ENCODE measurements around the gene SFSWAP. TPM values are rescaled to one million over a fixed set of nuclear protein-coding genes. Genes with fewer than 3 reads are reported as not detected.

Gene SFSWAP
- total and polyA plus RNA-seq, 2 experiments from 2014 or later, result 21.4 to 25.1 TPM

GRCh38 chr12:131841547-131841946 is 130.7 kb downstream of the SFSWAP start:
- H3K36me3 ChIP-seq (replicated peaks; ENCODE audit: insufficient read depth, low read depth), result no peaks in the 10 kb centered on the region
- H3K4me2 ChIP-seq, result no peak overlapping the region
- no peaks in the 10 kb centered on the region for H4K20me1 ChIP-seq (ENCODE audit: insufficient read depth, poor library complexity, severe bottlenecking)
- no peaks in the 10 kb centered on the region for H3K9me3 ChIP-seq (ENCODE audit: low read depth)
- no peak for DNase-seq (ENCODE audit: low spot score)
- H3K9me2 ChIP-seq (replicated peaks; ENCODE audit: insufficient read depth), result no peaks in the 10 kb centered on the region
- no peak overlapping the region for H3K4me3 ChIP-seq
- no peaks in the 10 kb centered on the region for H3K4me1 ChIP-seq (ENCODE audit: insufficient read depth)
- H3K27me3 ChIP-seq, result no peaks in the 10 kb centered on the region
- H3K79me2 ChIP-seq, result no peaks in the 10 kb centered on the region
- H3K27ac ChIP-seq, result no peak overlapping the region
- WGBS (ENCODE audit: low lambda C conversion rate, missing lambda C conversion rate), result 97% methylated on average over 22 of the region's 22 CpGs
- TF ChIP-seq EZH2 (IDR thresholded peaks at IDR 0.05; ENCODE audit: borderline replicate concordance) (no peak), EZH2phosphoT487 (IDR thresholded peaks at IDR 0.05; ENCODE audit: low read depth, severe bottlenecking, unreplicated experiment) (no peak), CTCF (IDR thresholded peaks at IDR 0.05; ENCODE audit: poor library complexity) (no peak)
- no peak overlapping the region for H2AFZ ChIP-seq

GRCh38 chr12:131842169-131842568 is 131.3 kb downstream of the SFSWAP start:
- TF ChIP-seq CTCF (IDR thresholded peaks at IDR 0.05; ENCODE audit: poor library complexity) (no peak), EZH2phosphoT487 (IDR thresholded peaks at IDR 0.05; ENCODE audit: low read depth, severe bottlenecking, unreplicated experiment) (no peak), EZH2 (IDR thresholded peaks at IDR 0.05; ENCODE audit: borderline replicate concordance) (no peak)
- Histone ChIP-seq H3K4me1 (ENCODE audit: insufficient read depth) (no peaks in the 10 kb centered on the region), H4K20me1 (ENCODE audit: insufficient read depth, poor library complexity, severe bottlenecking) (no peaks in the 10 kb centered on the region), H2AFZ (no peak overlapping the region), H3K4me3 (no peak overlapping the region), H3K36me3 (replicated peaks; ENCODE audit: insufficient read depth, low read depth) (no peaks in the 10 kb centered on the region), H3K4me2 (no peak overlapping the region), H3K9me2 (replicated peaks; ENCODE audit: insufficient read depth) (no peaks in the 10 kb centered on the region), H3K27me3 (no peaks in the 10 kb centered on the region), H3K9me3 (ENCODE audit: low read depth) (no peaks in the 10 kb centered on the region), H3K27ac (no peak overlapping the region), H3K79me2 (no peaks in the 10 kb centered on the region)
- DNase-seq (ENCODE audit: low spot score), result no peak
- 96% methylated on average over 15 of the region's 15 CpGs for WGBS (ENCODE audit: low lambda C conversion rate, missing lambda C conversion rate)

GRCh38 chr12:131843527-131843926 is 132.6 kb downstream of the SFSWAP start:
- H3K27me3 ChIP-seq, result no peaks in the 10 kb centered on the region
- no peak overlapping the region for H2AFZ ChIP-seq
- WGBS (ENCODE audit: low lambda C conversion rate, missing lambda C conversion rate), result 94% methylated on average over 16 of the region's 16 CpGs
- H3K27ac ChIP-seq, result no peak overlapping the region
- no peaks in the 10 kb centered on the region for H3K9me2 ChIP-seq (replicated peaks; ENCODE audit: insufficient read depth)
- no peaks in the 10 kb centered on the region for H3K36me3 ChIP-seq (replicated peaks; ENCODE audit: insufficient read depth, low read depth)
- no peak overlapping the region for H3K4me2 ChIP-seq
- no peaks in the 10 kb centered on the region for H4K20me1 ChIP-seq (ENCODE audit: insufficient read depth, poor library complexity, severe bottlenecking)
- DNase-seq (ENCODE audit: low spot score), result no peak
- TF ChIP-seq EZH2phosphoT487 (IDR thresholded peaks at IDR 0.05; ENCODE audit: low read depth, severe bottlenecking, unreplicated experiment), result no peak
- TF ChIP-seq CTCF (IDR thresholded peaks at IDR 0.05; ENCODE audit: poor library complexity), result no peak
- TF ChIP-seq EZH2 (IDR thresholded peaks at IDR 0.05; ENCODE audit: borderline replicate concordance), result no peak
- no peaks in the 10 kb centered on the region for H3K4me1 ChIP-seq (ENCODE audit: insufficient read depth)
- H3K79me2 ChIP-seq, result no peaks in the 10 kb centered on the region
- no peak overlapping the region for H3K4me3 ChIP-seq
- no peaks in the 10 kb centered on the region for H3K9me3 ChIP-seq (ENCODE audit: low read depth)

- 94% methylated on average over 11 of the region's 11 CpGs for WGBS (ENCODE audit: low lambda C conversion rate, missing lambda C conversion rate)
- no peaks in the 10 kb centered on the region for H3K4me1 ChIP-seq (ENCODE audit: insufficient read depth)
- no peak for DNase-seq (ENCODE audit: low spot score)
Measured at GRCh38 chr12:131844140-131844539, 133.2 kb downstream of the SFSWAP start.

More at GRCh38 chr12:131844140-131844539, 133.2 kb downstream of the SFSWAP start:
- Histone ChIP-seq H3K4me3 (no peak overlapping the region), H3K36me3 (replicated peaks; ENCODE audit: insufficient read depth, low read depth) (no peaks in the 10 kb centered on the region), H3K9me3 (ENCODE audit: low read depth) (no peaks in the 10 kb centered on the region), H3K79me2 (no peaks in the 10 kb centered on the region), H3K9me2 (replicated peaks; ENCODE audit: insufficient read depth) (no peaks in the 10 kb centered on the region), H3K27ac (no peak overlapping the region), H4K20me1 (ENCODE audit: insufficient read depth, poor library complexity, severe bottlenecking) (no peaks in the 10 kb centered on the region), H3K4me2 (no peak overlapping the region), H3K27me3 (no peaks in the 10 kb centered on the region), H2AFZ (no peak overlapping the region)
- no peak for TF ChIP-seq EZH2 (IDR thresholded peaks at IDR 0.05; ENCODE audit: borderline replicate concordance)
- TF ChIP-seq CTCF (IDR thresholded peaks at IDR 0.05; ENCODE audit: poor library complexity), result no peak
- TF ChIP-seq EZH2phosphoT487 (IDR thresholded peaks at IDR 0.05; ENCODE audit: low read depth, severe bottlenecking, unreplicated experiment), result no peak

Data from hepatocyte (in vitro differentiated cells).